Forelimb muscle (tissue), 1 donor: ENCODE measurements around the gene OSBPL3. TPM values are rescaled to one million over a fixed set of nuclear protein-coding genes. Genes with fewer than 3 reads are reported as not detected.
A peak's percentile ranks its signal among the peaks of the same experiment; 100 is the strongest.
"Not testable (repeated sequence)": the region's sequence is repeated elsewhere in the genome, so short reads cannot be mapped to it uniquely, and the experiment has no call there.

Experiments
- DNase-seq: peaks from one replicate; pipeline ENCODE4 v3.0.0-alpha.2; 2013; ENCODE audit warnings: low read depth
- polyA plus RNA-seq: library from polyadenylated mRNA; unstranded; fragments of 120-200 nt; gene quantifications from one replicate; pipeline ENCODE4 v1.2.1, GENCODE V29; 2013; ENCODE audit not compliant: insufficient read length

Gene OSBPL3
- polyA plus RNA-seq, 1 donor, result 3.5 TPM

GRCh38 chr7:24797270-24797669 lies 182.7 kb downstream of the OSBPL3 start:
- no peak for DNase-seq

GRCh38 chr7:24795407-24795767 lies 184.6 kb downstream of the OSBPL3 start:
- DNase-seq, result no peak

GRCh38 chr7:24794751-24795406 lies 185.1 kb downstream of the OSBPL3 start:
- not testable (repeated sequence) for DNase-seq

- no peak for DNase-seq
Observed at GRCh38 chr7:24793982-24794648, 185.9 kb downstream of the OSBPL3 start.

- no peak for DNase-seq
Observed at GRCh38 chr7:24788961-24789576, 190.9 kb downstream of the OSBPL3 start.

GRCh38 chr7:24788075-24788474 lies 191.9 kb downstream of the OSBPL3 start:
- DNase-seq, result no peak

- no peak for DNase-seq
Observed at GRCh38 chr7:24786941-24787340, 193.0 kb downstream of the OSBPL3 start.

- no peak for DNase-seq
Observed at GRCh38 chr7:24786306-24786705, 193.7 kb downstream of the OSBPL3 start.

GRCh38 chr7:24784277-24784676 lies 195.7 kb downstream of the OSBPL3 start:
- DNase-seq, result no peak

- DNase-seq, result no peak
Observed at GRCh38 chr7:24783698-24784097, 196.3 kb downstream of the OSBPL3 start.

GRCh38 chr7:24781106-24781505 lies 198.9 kb downstream of the OSBPL3 start:
- no peak for DNase-seq

- no peak for DNase-seq
Observed at GRCh38 chr7:24779283-24779655, 200.7 kb downstream of the OSBPL3 start.

- peak; percentile 29 for DNase-seq
Observed at GRCh38 chr7:24778543-24779282, 201.3 kb downstream of the OSBPL3 start.

- no peak for DNase-seq
Observed at GRCh38 chr7:24777806-24778205, 202.2 kb downstream of the OSBPL3 start.

- no peak for DNase-seq
Observed at GRCh38 chr7:24773646-24774045, 206.3 kb downstream of the OSBPL3 start.

GRCh38 chr7:24769851-24770250 lies 210.1 kb downstream of the OSBPL3 start:
- DNase-seq, result peak; percentile 39

- DNase-seq, result no peak
Observed at GRCh38 chr7:24769014-24769830, 210.8 kb downstream of the OSBPL3 start.

- DNase-seq, result no peak
Observed at GRCh38 chr7:24767878-24768569, 212.0 kb downstream of the OSBPL3 start.

GRCh38 chr7:24764972-24765744 lies 214.8 kb downstream of the OSBPL3 start:
- no peak for DNase-seq

- DNase-seq, result no peak
Observed at GRCh38 chr7:24764011-24764410, 216.0 kb downstream of the OSBPL3 start.
